ENCODE data around the gene SYCE3. TPM values are rescaled to one million over a fixed set of nuclear protein-coding genes. Genes with fewer than 3 reads are reported as not detected.
A peak's percentile ranks its signal among the peaks of the same experiment; 100 is the strongest.

Gene SYCE3, protein sequence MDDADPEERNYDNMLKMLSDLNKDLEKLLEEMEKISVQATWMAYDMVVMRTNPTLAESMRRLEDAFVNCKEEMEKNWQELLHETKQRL
- not detected for total RNA-seq

DNA sequence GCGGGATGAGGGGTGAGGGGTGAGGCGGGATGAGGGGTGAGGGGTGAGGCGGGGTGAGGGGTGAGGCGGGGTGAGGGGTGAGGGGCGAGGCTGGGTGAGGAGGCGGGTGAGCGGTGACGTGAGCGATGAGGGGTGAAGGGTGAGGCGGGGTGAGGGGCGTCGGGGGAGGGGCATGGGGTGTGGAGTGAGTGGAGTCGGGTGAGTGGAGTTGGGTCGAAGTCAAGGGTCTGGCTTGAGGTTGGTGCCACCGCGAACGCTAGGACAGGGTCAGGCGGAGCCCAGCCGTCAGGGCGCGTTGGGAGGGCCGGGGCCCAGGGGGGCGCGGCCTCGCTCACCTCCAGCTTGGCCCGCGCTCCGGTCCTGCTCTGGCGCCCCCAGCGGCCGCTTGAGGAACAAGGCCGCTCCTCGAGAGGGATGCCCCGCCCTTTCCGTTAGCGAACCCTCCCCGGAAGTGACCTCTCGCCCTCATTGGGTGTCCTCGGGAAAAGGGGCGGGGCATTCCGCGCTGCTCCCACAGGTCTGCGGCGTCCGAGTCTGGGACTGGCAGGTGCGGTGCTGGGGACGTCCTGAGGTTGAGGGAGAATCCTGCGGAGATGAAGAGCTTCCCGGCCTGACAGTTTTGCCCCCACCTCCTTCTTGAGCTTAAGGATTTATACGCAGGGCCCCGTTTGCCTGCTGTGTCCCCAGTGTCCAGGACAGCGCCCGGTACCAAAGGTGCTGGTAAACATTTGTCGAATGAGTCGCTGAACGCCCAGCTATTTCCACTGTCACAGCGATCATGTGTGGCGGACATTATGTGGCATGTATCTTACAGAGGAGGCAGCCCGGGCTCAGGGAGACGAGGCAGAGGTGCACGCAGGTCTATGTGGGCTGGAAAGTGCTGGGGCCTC, at the start of gene SYCE3:
Gene SYCE3, minus strand, starts transcription at position 397 of the 890 bp plus-strand sequence. CDS start 6,514 bp downstream, outside the sequence.
- H3K27me3 ChIP-seq = no peaks in the 10 kb centered on the region
- peak within 1 kb of the TSS; percentile 72 to 99 for H3K9ac ChIP-seq (ENCODE audit: low read depth in 2 of 2, low read length in 2 of 2)
- H3K27ac ChIP-seq = peak within 1 kb of the TSS; percentile 73
- peak within 1 kb of the TSS; percentile 42 for H3K4me3 ChIP-seq
- no peaks in the 10 kb centered on the region for H3K36me3 ChIP-seq
- DNase-seq = peak; percentile 99
- H3K4me1 ChIP-seq = peaks cover 6% of the 10 kb centered on the region
- no peaks in the 10 kb centered on the region for H3K9me3 ChIP-seq
- intact Hi-C loops (cut with DNase I) = loop anchor here (5.0 to 10.0 kb wide), 2 partner anchors 40 to 52 kb away; no protein-coding TSS in a partner anchor
- TF ChIP-seq, protein P1, sequence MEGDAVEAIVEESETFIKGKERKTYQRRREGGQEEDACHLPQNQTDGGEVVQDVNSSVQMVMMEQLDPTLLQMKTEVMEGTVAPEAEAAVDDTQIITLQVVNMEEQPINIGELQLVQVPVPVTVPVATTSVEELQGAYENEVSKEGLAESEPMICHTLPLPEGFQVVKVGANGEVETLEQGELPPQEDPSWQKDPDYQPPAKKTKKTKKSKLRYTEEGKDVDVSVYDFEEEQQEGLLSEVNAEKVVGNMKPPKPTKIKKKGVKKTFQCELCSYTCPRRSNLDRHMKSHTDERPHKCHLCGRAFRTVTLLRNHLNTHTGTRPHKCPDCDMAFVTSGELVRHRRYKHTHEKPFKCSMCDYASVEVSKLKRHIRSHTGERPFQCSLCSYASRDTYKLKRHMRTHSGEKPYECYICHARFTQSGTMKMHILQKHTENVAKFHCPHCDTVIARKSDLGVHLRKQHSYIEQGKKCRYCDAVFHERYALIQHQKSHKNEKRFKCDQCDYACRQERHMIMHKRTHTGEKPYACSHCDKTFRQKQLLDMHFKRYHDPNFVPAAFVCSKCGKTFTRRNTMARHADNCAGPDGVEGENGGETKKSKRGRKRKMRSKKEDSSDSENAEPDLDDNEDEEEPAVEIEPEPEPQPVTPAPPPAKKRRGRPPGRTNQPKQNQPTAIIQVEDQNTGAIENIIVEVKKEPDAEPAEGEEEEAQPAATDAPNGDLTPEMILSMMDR (IDR thresholded peaks at IDR 0.05) = peak; percentile 96

DNA sequence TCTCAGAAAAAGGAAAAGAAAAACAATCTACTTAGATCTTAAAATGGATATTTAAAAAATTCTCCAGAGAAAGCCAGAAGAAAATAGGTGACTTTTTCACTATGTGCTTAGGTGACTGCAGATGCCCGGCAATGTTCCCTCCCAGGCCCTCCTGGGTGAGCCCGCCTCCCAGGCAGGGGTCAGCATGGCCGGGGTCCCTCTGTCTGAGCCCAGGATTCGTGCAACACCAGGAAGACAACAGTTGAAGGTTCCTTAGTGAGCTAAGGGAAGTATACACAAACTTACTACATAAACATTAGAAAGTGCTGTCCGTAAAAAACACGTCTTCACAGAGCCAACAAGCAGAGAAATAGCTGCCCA, 49.4 kb upstream of the SYCE3 start:
- TF ChIP-seq, protein P1 (IDR thresholded peaks at IDR 0.05) = no peak
- no peaks in the 10 kb centered on the region for H3K36me3 ChIP-seq
- no peaks in the 10 kb centered on the region for H3K4me1 ChIP-seq
- no peaks in the 10 kb centered on the region for H3K9me3 ChIP-seq
- H3K27me3 ChIP-seq = no peaks in the 10 kb centered on the region
- no peak overlapping the region for H3K27ac ChIP-seq
- intact Hi-C loops (cut with DNase I) = loop anchor here (10.0 kb wide), 1 partner anchor 47 kb away; the partner anchor contains the start of gene SYCE3
- peak overlapping the region in 1 of 2 donors; percentile 55 for H3K9ac ChIP-seq (ENCODE audit: low read depth in 2 of 2, low read length in 2 of 2)
- no peak overlapping the region for H3K4me3 ChIP-seq
- DNase-seq = no peak

DNA sequence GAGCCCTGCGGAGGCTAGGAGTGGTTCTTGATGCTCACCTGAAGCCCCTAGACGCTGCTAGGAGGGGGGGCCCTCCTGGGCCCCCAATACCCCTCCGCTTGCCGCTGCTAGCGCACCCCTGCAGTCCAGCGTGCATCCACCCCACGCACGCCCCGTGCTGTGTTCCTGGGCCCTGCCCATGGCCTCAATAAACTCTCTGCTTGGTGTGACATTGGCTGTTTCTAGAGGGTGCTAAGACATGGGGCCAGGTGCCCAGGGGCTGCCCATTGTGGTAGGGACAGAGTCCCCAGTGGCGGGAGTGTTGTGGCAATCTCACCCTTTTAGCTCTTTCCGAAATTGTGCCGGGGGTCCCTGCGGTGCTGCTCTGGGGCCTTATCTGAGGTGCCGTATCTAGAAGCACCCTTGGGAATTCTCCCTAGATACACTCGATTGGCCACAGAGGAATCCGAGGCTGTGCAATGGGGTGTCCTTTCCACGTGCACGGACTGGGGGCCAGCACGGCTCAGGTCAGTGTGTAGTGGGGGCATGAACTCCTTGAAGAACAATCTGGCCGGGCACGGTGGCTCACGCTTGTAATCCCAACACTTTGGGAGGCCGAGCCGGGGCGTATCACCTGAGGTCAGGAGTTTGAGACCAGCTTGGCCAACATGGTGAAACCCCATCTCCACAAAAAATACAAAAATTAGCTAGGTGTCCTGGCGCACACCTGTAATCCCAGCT, 48.8 kb upstream of the SYCE3 start:
- Histone ChIP-seq H3K27ac (no peak overlapping the region), H3K4me1 (no peaks in the 10 kb centered on the region), H3K27me3 (no peaks in the 10 kb centered on the region), H3K4me3 (no peak overlapping the region), H3K9me3 (no peaks in the 10 kb centered on the region), H3K9ac (ENCODE audit: low read depth in 2 of 2, low read length in 2 of 2) (no peak overlapping the region), H3K36me3 (no peaks in the 10 kb centered on the region)
- intact Hi-C loops (cut with DNase I) = loop anchor here (10.0 kb wide), 1 partner anchor 47 kb away; the partner anchor contains the start of gene SYCE3
- no peak for DNase-seq
- TF ChIP-seq, protein P1 (IDR thresholded peaks at IDR 0.05) = no peak

DNA sequence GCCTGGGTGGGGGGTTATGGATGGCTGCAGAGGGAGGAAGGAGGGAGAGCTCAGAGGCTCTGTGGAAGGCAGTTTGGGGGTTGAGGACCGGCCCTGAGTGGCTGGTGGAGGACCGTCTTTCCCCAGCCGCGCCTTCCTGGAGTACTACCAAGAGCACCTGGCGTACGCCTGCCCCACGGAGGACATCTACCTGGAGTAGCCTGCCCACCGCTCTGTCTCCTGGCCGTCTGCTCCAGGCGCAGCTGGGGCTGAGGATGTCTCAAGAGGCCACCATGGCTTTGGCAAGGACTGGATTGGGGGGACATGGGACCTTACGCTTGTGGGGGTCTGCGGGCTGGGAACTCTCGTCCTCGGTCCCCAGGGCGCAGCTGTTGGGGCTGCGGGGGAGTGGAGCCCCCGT, 47.9 kb upstream of the SYCE3 start:
- no peak for DNase-seq
- H3K4me1 ChIP-seq = no peaks in the 10 kb centered on the region
- no peaks in the 10 kb centered on the region for H3K36me3 ChIP-seq
- no peaks in the 10 kb centered on the region for H3K27me3 ChIP-seq
- no peak overlapping the region for H3K4me3 ChIP-seq
- no peak overlapping the region for H3K27ac ChIP-seq
- intact Hi-C loops (cut with DNase I) = loop anchor here (10.0 kb wide), 1 partner anchor 46 kb away; the partner anchor contains the start of gene SYCE3
- H3K9ac ChIP-seq (ENCODE audit: low read depth in 2 of 2, low read length in 2 of 2) = no peak overlapping the region
- TF ChIP-seq, protein P1 (IDR thresholded peaks at IDR 0.05) = no peak
- H3K9me3 ChIP-seq = no peaks in the 10 kb centered on the region

DNA sequence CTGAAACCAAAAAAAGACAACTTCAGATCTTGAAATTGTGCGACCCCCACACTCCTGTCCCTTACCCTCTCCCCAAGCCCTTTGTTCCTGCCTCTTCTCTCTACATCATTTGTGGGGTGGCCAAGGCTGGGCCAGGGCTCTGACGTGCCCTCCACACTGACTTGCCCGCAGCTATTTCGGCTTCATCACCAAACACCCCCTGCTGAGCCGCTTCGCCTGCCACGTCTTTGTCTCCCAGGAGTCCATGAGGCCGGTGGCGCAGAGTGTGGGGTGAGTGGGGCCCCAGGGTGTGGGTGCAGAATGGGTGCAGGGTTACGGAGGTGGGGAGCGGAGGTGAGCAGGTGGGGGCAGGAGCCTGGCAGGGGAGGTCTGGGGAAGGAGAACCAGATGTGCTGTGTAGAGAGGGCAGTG, 47.3 kb upstream of the SYCE3 start:
- intact Hi-C loops (cut with DNase I) = loop anchor here (10.0 kb wide), 1 partner anchor 45 kb away; the partner anchor contains the start of gene SYCE3
- no peaks in the 10 kb centered on the region for H3K9me3 ChIP-seq
- H3K36me3 ChIP-seq = no peaks in the 10 kb centered on the region
- DNase-seq = no peak
- TF ChIP-seq, protein P1 (IDR thresholded peaks at IDR 0.05) = no peak
- no peak overlapping the region for H3K9ac ChIP-seq (ENCODE audit: low read depth in 2 of 2, low read length in 2 of 2)
- H3K4me3 ChIP-seq = no peak overlapping the region
- H3K27me3 ChIP-seq = no peaks in the 10 kb centered on the region
- H3K27ac ChIP-seq = no peak overlapping the region
- no peaks in the 10 kb centered on the region for H3K4me1 ChIP-seq

All from colonic mucosa (tissue), 4 donors.